ENCODE measurements around the gene PML. TPM values are rescaled to one million over a fixed set of nuclear protein-coding genes. Genes with fewer than 3 reads are reported as not detected.

The PML gene
- total RNA-seq, 1 donor from 2014 or later: 78.9 TPM

- H3K4me3 ChIP-seq (ENCODE audit: low read depth, low read length): no peak overlapping the region
- DNase-seq (ENCODE audit: low read depth): no peak
- TF ChIP-seq CTCF (conservative IDR thresholded peaks at IDR 0.05; ENCODE audit: low read depth, low read length): no peak
These were observed 40.0 kb upstream of the PML start for GRCh38 chr15:73954188-73955145.

GRCh38 chr15:73955326-73955725, 39.2 kb upstream of the PML start:
- TF ChIP-seq CTCF (conservative IDR thresholded peaks at IDR 0.05; ENCODE audit: low read depth, low read length): no peak
- no peak for DNase-seq (ENCODE audit: low read depth)
- H3K4me3 ChIP-seq (ENCODE audit: low read depth, low read length): no peak overlapping the region

GRCh38 chr15:73955861-73956742, 38.4 kb upstream of the PML start:
- H3K4me3 ChIP-seq (ENCODE audit: low read depth, low read length): no peak overlapping the region
- TF ChIP-seq CTCF (conservative IDR thresholded peaks at IDR 0.05; ENCODE audit: low read depth, low read length): no peak

GRCh38 chr15:73956743-73957135, 37.8 kb upstream of the PML start:
- H3K4me3 ChIP-seq (ENCODE audit: low read depth, low read length): no peak overlapping the region
- DNase-seq (ENCODE audit: low read depth): no peak
- TF ChIP-seq CTCF (conservative IDR thresholded peaks at IDR 0.05; ENCODE audit: low read depth, low read length): no peak

More at GRCh38 chr15:73955861-73956742, 38.4 kb upstream of the PML start:
- DNase-seq (ENCODE audit: low read depth): no peak

- no peak overlapping the region for H3K4me3 ChIP-seq (ENCODE audit: low read depth, low read length)
- DNase-seq (ENCODE audit: low read depth): no peak
- no peak for TF ChIP-seq CTCF (conservative IDR thresholded peaks at IDR 0.05; ENCODE audit: low read depth, low read length)
These were observed 37.2 kb upstream of the PML start for GRCh38 chr15:73957276-73957675.

- no peak for DNase-seq (ENCODE audit: low read depth)
- no peak for TF ChIP-seq CTCF (conservative IDR thresholded peaks at IDR 0.05; ENCODE audit: low read depth, low read length)
- no peak overlapping the region for H3K4me3 ChIP-seq (ENCODE audit: low read depth, low read length)
These were observed 36.7 kb upstream of the PML start for GRCh38 chr15:73957785-73958184.

Data from epithelial cell of proximal tubule (primary cell).